Esophagus squamous epithelium (tissue), 5 donors: Measurements from ENCODE around the gene LENG8. TPM values are rescaled to one million over a fixed set of nuclear protein-coding genes. Genes with fewer than 3 reads are reported as not detected.

ENCODE experiments used
- DNase-seq: peaks from one replicate; lab custom pipeline; 2025; lab: John Stamatoyannopoulos, UW
- H3K27ac ChIP-seq, 4 donors: fragments of 200-600 bp; sonication (generic); one replicate each; pipeline ENCODE4 v1.5.1; 2016 to 2019; ENCODE audit warnings: mild to moderate bottlenecking in 1 of 4
- H3K27me3 ChIP-seq, 4 donors: fragments of 200-600 bp; sonication (generic); 1 replicate in 3 of 4; 2 replicates in 1 of 4; pipeline versions ENCODE4 v1.5.1 to v1.6.0; 2017 to 2021; ENCODE audit warnings: antibody characterized with exemption in 1 of 4
- H3K36me3 ChIP-seq, 3 donors: fragments of 200-600 bp; sonication (generic); one replicate each; pipeline ENCODE4 v1.5.1; 2016 to 2019
- H3K4me1 ChIP-seq, 3 donors: fragments of 200-600 bp; sonication (generic); one replicate each; pipeline ENCODE4 v1.5.1; 2017 to 2019
- H3K4me3 ChIP-seq, 4 donors: fragments of 200-600 bp; sonication (generic); 1 replicate in 3 of 4; 2 replicates in 1 of 4; pipeline ENCODE4 v1.5.1; 2016 to 2019; ENCODE audit warnings: mild to moderate bottlenecking in 2 of 4, moderate library complexity in 1 of 4
- H3K9me3 ChIP-seq, 3 donors: fragments of 200-600 bp; sonication (generic); one replicate each; pipeline ENCODE4 v1.5.1; 2016 to 2019
- CTCF ChIP-seq, 6 experiments: fragments of 450-650 bp in 4 of 6; fragments of 200-600 bp in 2 of 6; sonication (generic) in 2 of 6; IDR thresholded peaks; one replicate each; pipeline ENCODE4 v1.5.1; 2016 to 2019; ENCODE audit warnings: antibody characterized with exemption in 6 of 6, mild to moderate bottlenecking in 4 of 6, moderate library complexity in 4 of 6
- POLR2A ChIP-seq, 4 donors: fragments of 450-650 bp; IDR thresholded peaks; one replicate each; pipeline ENCODE4 v1.6.1; 2017; ENCODE audit warnings: antibody characterized with exemption in 4 of 4, mild to moderate bottlenecking in 4 of 4, moderate library complexity in 3 of 4
- WGBS, 2 donors: methylation state at CpG; one replicate each; pipeline ENCODE4 v1.1.5; 2018; 5-methylcytosine and 5-hydroxymethylcytosine counted together
- intact Hi-C: fragments of 100-400 bp; cut with DNase I; formaldehyde crosslinking; loops from one replicate; pipeline ENCODE4 v1.15.0; 2022
- total RNA-seq, 4 donors: library from RNA; depleted of rRNA; stranded (reverse); fragments of >200 nt; gene quantifications; one replicate each; pipeline ENCODE4 v1.1.0, GENCODE V29; 2016
- donor health status: DM: yes; HTN: yes; CAD: no.

The LENG8 gene
- total RNA-seq, 4 donors from 2014 or later, result 22.9 to 95.2 (median 49.6) TPM

GRCh38 chr19:54459282-54460229 is 10.6 kb downstream of the LENG8 start:
- Histone ChIP-seq H3K27ac (peak overlapping the region in 1 of 4 donors; percentile 9), H3K4me3 (no peak overlapping the region), H3K9me3 (no peaks in the 10 kb centered on the region), H3K4me1 (peaks cover 14 to 56% (median 27%) of the 10 kb centered on the region in 3 donors), H3K36me3 (peaks cover 55 to 78% (median 64%) of the 10 kb centered on the region in 3 donors), H3K27me3 (no peaks in the 10 kb centered on the region)
- intact Hi-C loops, result no loop called here
- DNase-seq, result no peak
- WGBS, 2 donors, result 67% methylated on average over 5 to 10 of the region's 16 CpGs
- TF ChIP-seq CTCF (IDR thresholded peaks at IDR 0.05) (no peak), POLR2A (IDR thresholded peaks at IDR 0.05) (no peak)

DNA sequence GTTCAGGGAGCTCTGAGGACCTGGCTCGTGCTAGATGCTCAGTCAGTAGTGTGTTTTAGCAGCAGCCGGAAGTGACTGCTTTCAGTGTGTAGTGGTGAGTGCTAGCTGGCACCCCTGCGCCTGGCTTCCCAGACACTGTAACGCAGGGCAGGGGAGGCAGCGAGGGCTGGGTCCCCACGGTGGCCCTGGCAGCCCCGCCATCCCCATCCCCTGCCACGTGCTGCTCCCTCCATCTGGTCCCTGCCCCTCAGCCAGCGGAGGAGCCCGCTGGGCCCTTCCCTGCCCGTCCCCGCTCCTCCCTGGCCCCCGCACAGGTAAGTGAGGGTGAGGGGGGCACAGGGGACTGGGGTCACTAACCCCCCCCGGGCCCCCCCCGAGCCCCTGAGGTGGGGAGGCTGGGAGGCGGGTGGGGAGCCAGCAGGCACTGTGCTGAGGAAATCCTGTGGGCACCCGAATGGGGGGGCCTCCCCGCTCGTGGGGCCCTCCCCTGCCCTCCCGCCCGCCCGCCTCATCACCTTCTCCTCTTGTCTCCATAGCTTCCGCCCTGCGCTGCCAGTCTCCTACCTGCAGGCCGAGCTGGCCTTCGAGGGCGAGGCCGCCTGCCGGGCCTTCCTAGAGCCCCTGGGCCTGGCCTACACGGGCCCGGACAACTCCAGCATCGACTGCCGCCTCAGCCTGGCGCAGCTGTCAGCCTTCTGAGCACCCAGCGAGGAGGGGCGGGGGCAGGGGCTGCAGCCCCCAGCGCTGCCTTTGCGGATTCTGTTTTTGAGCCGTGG is 11.4 kb downstream of the LENG8 start:
- intact Hi-C loops, result no loop called here
- TF ChIP-seq CTCF (IDR thresholded peaks at IDR 0.05), result no peak
- TF ChIP-seq POLR2A (IDR thresholded peaks at IDR 0.05), result no peak
- no peak for DNase-seq
- no peaks in the 10 kb centered on the region for H3K9me3 ChIP-seq
- H3K4me1 ChIP-seq, result peaks cover 14 to 63% (median 27%) of the 10 kb centered on the region in 3 donors
- H3K4me3 ChIP-seq, result no peak overlapping the region
- peaks cover 46 to 69% (median 55%) of the 10 kb centered on the region in 3 donors for H3K36me3 ChIP-seq
- H3K27me3 ChIP-seq, result no peaks in the 10 kb centered on the region
- WGBS, 2 donors, result 100% methylated on average over 3 of the region's 39 CpGs; no CpG with 5 or more reads in 1 of the 2 donors
- H3K27ac ChIP-seq, result peak overlapping the region in 2 of 4 donors; percentile 9 to 65

GRCh38 chr19:54461210-54461609 is 12.2 kb downstream of the LENG8 start:
- no peaks in the 10 kb centered on the region for H3K27me3 ChIP-seq
- DNase-seq, result no peak
- peaks cover 38 to 61% (median 47%) of the 10 kb centered on the region in 3 donors for H3K36me3 ChIP-seq
- 68 to 83% methylated on average over 10 to 24 of the region's 27 CpGs for WGBS, 2 donors
- no peak overlapping the region for H3K4me3 ChIP-seq
- intact Hi-C loops, result no loop called here
- peak overlapping the region in 2 of 4 donors; percentile 33 to 65 for H3K27ac ChIP-seq
- H3K9me3 ChIP-seq, result no peaks in the 10 kb centered on the region
- TF ChIP-seq CTCF (IDR thresholded peaks at IDR 0.05) (no peak), POLR2A (IDR thresholded peaks at IDR 0.05) (no peak)
- H3K4me1 ChIP-seq, result peaks cover 14 to 65% (median 27%) of the 10 kb centered on the region in 3 donors

DNA sequence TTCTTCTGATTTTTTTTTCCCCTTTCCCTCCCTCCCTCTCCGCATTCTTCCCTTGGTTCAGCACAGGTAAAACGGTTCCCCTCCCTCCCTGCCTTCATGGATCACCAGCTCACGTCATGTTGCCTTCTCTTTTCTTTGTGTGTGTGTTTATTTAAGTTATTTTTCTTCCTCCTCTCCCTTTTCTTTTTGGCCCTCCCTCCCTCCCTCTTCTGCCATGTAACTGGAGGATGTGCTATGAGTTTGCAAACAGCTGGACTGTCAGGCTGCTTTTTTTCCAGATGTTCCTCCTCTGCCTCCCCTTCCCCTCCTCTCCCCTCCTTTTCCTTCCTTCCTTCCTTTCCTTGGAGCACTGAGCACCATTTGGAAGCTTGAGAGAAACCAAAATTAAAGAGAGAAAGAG is 12.6 kb downstream of the LENG8 start:
- DNase-seq, result no peak
- Histone ChIP-seq H3K36me3 (peaks cover 34 to 57% (median 43%) of the 10 kb centered on the region in 3 donors), H3K4me3 (peak overlapping the region in 2 of 4 donors; percentile 76 to 84), H3K4me1 (peaks cover 14 to 65% (median 27%) of the 10 kb centered on the region in 3 donors), H3K9me3 (no peaks in the 10 kb centered on the region), H3K27ac (peak overlapping the region; percentile 95 to 100 (median 100)), H3K27me3 (no peaks in the 10 kb centered on the region)
- 42 to 45% methylated on average over 3 of the region's 3 CpGs for WGBS, 2 donors
- TF ChIP-seq POLR2A (IDR thresholded peaks at IDR 0.05) (no peak), CTCF (IDR thresholded peaks at IDR 0.05) (no peak)
- intact Hi-C loops, result no loop called here
